Hepatocyte (in vitro differentiated cells): Measurements from ENCODE around the gene PLEK2.

ENCODE experiments used
- CTCF ChIP-seq: fragments of 200-600 bp; sonication (generic); IDR thresholded peaks from 2 replicates; pipeline ENCODE4 v1.5.1; 2016; ENCODE audit warnings: antibody characterized with exemption, mild to moderate bottlenecking; ENCODE audit not compliant: poor library complexity
- EZH2 ChIP-seq: fragments of 200-600 bp; sonication (generic); IDR thresholded peaks from 2 replicates; pipeline ENCODE4 v1.6.1; 2016; ENCODE audit warnings: antibody characterized with exemption, mild to moderate bottlenecking, borderline replicate concordance
- EZH2phosphoT487 ChIP-seq: fragments of 200-600 bp; sonication (generic); IDR thresholded peaks from one replicate; pipeline ENCODE4 v1.6.1; 2018; ENCODE audit warnings: antibody characterized with exemption, mild to moderate bottlenecking, low read depth, moderate library complexity; ENCODE audit not compliant: unreplicated experiment, severe bottlenecking

GRCh38 chr14:67432050-67432564 is 20.1 kb upstream of the PLEK2 start:
- TF ChIP-seq CTCF = no peak
- no peak for TF ChIP-seq EZH2phosphoT487
- no peak for TF ChIP-seq EZH2
